ENCODE data around the gene GUCA1A.

The GUCA1A gene

DNA sequence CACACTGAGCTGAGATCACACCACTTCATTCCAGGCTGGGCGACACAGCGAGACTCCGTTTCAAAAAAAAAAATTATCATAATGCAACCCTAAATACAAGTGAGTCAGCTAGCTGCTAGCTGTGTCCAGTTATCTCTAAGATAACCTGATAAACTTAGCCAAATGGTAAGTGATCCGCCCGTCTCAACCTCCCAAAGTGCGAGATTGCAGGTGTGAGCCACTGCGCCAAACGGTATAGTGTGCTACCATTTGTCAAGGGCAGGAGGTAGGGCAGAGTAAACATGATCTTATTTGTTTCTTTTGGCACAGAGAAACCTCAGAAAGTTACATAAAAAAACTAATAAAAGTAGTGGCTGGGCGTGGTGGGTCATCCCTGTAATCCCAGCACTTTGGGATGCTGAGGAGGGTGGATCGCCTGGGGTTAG lies 26.0 kb upstream of the GUCA1A start:
- ATAC-seq = no peak
- TF ChIP-seq, protein P1, sequence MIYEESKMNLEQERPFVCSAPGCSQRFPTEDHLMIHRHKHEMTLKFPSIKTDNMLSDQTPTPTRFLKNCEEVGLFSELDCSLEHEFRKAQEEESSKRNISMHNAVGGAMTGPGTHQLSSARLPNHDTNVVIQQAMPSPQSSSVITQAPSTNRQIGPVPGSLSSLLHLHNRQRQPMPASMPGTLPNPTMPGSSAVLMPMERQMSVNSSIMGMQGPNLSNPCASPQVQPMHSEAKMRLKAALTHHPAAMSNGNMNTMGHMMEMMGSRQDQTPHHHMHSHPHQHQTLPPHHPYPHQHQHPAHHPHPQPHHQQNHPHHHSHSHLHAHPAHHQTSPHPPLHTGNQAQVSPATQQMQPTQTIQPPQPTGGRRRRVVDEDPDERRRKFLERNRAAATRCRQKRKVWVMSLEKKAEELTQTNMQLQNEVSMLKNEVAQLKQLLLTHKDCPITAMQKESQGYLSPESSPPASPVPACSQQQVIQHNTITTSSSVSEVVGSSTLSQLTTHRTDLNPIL (CRISPR knock-in tag; IDR thresholded peaks at IDR 0.05; ENCODE audit: low read depth) = no peak
- no peak for TF ChIP-seq SNAI2 (CRISPR knock-in tag; IDR thresholded peaks at IDR 0.05)

GRCh38 chr6:42148058-42148457 lies 25.1 kb upstream of the GUCA1A start:
- TF ChIP-seq ZNF70 (CRISPR knock-in tag; IDR thresholded peaks at IDR 0.05) (no peak), ZNF8 (CRISPR knock-in tag; IDR thresholded peaks at IDR 0.05) (no peak), ZC3H10 (CRISPR knock-in tag; IDR thresholded peaks at IDR 0.05) (no peak), CSDC2 (CRISPR knock-in tag; IDR thresholded peaks at IDR 0.05) (no peak), ZNF565 (CRISPR knock-in tag; conservative IDR thresholded peaks at IDR 0.05; ENCODE audit: low read depth) (no peak), PPARA (CRISPR knock-in tag; IDR thresholded peaks at IDR 0.05; ENCODE audit: borderline replicate concordance) (no peak), TOX (CRISPR knock-in tag; IDR thresholded peaks at IDR 0.05; ENCODE audit: borderline replicate concordance) (no peak), ESRRG (CRISPR knock-in tag; IDR thresholded peaks at IDR 0.05) (no peak), RARB (CRISPR knock-in tag; IDR thresholded peaks at IDR 0.05) (no peak), OSR1 (CRISPR knock-in tag; IDR thresholded peaks at IDR 0.05) (no peak), BACH2 (CRISPR knock-in tag; IDR thresholded peaks at IDR 0.05; ENCODE audit: borderline replicate concordance) (no peak), SNAI2 (CRISPR knock-in tag; IDR thresholded peaks at IDR 0.05) (no peak)
- TF ChIP-seq, protein P2, sequence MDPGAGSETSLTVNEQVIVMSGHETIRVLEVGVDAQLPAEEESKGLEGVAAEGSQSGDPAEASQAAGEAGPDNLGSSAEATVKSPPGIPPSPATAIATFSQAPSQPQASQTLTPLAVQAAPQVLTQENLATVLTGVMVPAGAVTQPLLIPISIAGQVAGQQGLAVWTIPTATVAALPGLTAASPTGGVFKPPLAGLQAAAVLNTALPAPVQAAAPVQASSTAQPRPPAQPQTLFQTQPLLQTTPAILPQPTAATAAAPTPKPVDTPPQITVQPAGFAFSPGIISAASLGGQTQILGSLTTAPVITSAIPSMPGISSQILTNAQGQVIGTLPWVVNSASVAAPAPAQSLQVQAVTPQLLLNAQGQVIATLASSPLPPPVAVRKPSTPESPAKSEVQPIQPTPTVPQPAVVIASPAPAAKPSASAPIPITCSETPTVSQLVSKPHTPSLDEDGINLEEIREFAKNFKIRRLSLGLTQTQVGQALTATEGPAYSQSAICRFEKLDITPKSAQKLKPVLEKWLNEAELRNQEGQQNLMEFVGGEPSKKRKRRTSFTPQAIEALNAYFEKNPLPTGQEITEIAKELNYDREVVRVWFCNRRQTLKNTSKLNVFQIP (CRISPR knock-in tag; IDR thresholded peaks at IDR 0.05; ENCODE audit: borderline replicate concordance, low read depth) = no peak
- ATAC-seq = no peak

DNA sequence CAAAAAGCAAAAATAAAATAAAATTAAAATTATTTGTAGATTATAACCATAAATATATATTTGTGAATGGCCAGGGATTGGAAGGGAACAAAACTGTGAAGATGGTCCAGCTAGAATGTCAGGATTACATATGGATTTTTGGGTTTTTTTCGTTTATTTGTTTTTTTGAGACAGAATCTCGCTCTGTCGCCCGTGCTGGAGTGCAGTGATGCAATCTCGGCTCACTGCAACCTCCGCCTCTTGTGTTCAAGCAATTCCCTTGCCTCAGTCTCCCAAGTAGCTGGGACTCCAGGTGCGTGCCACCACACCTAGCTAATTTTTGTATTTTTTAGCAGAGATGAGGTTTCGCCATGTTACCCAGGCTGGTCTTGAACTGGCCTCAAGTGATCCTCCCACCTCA lies 22.9 kb upstream of the GUCA1A start:
- TF ChIP-seq, protein P3, sequence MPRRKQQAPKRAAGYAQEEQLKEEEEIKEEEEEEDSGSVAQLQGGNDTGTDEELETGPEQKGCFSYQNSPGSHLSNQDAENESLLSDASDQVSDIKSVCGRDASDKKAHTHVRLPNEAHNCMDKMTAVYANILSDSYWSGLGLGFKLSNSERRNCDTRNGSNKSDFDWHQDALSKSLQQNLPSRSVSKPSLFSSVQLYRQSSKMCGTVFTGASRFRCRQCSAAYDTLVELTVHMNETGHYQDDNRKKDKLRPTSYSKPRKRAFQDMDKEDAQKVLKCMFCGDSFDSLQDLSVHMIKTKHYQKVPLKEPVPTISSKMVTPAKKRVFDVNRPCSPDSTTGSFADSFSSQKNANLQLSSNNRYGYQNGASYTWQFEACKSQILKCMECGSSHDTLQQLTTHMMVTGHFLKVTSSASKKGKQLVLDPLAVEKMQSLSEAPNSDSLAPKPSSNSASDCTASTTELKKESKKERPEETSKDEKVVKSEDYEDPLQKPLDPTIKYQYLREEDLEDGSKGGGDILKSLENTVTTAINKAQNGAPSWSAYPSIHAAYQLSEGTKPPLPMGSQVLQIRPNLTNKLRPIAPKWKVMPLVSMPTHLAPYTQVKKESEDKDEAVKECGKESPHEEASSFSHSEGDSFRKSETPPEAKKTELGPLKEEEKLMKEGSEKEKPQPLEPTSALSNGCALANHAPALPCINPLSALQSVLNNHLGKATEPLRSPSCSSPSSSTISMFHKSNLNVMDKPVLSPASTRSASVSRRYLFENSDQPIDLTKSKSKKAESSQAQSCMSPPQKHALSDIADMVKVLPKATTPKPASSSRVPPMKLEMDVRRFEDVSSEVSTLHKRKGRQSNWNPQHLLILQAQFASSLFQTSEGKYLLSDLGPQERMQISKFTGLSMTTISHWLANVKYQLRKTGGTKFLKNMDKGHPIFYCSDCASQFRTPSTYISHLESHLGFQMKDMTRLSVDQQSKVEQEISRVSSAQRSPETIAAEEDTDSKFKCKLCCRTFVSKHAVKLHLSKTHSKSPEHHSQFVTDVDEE (CRISPR knock-in tag; IDR thresholded peaks at IDR 0.05) = no peak
- no peak for TF ChIP-seq ISL1 (CRISPR knock-in tag; IDR thresholded peaks at IDR 0.05)
- no peak for TF ChIP-seq ESRRG (CRISPR knock-in tag; IDR thresholded peaks at IDR 0.05)
- no peak for TF ChIP-seq RARB (CRISPR knock-in tag; IDR thresholded peaks at IDR 0.05)
- no peak for TF ChIP-seq TOX (CRISPR knock-in tag; IDR thresholded peaks at IDR 0.05; ENCODE audit: borderline replicate concordance)
- no peak for TF ChIP-seq ZC3H10 (CRISPR knock-in tag; IDR thresholded peaks at IDR 0.05)
- no peak for TF ChIP-seq ZFP3 (CRISPR knock-in tag; IDR thresholded peaks at IDR 0.05)
- no peak for TF ChIP-seq PATZ1 (CRISPR knock-in tag; IDR thresholded peaks at IDR 0.05; ENCODE audit: borderline replicate concordance)
- TF ChIP-seq, protein P1 (CRISPR knock-in tag; IDR thresholded peaks at IDR 0.05; ENCODE audit: low read depth) = no peak
- no peak for ATAC-seq

GRCh38 chr6:42152024-42152423 lies 21.1 kb upstream of the GUCA1A start:
- no peak for ATAC-seq
- TF ChIP-seq PATZ1 (CRISPR knock-in tag; IDR thresholded peaks at IDR 0.05; ENCODE audit: borderline replicate concordance) = no peak
- TF ChIP-seq ESRRG (CRISPR knock-in tag; IDR thresholded peaks at IDR 0.05) = no peak
- TF ChIP-seq RARB (CRISPR knock-in tag; IDR thresholded peaks at IDR 0.05) = no peak
- TF ChIP-seq SNAI2 (CRISPR knock-in tag; IDR thresholded peaks at IDR 0.05) = no peak
- no peak for TF ChIP-seq ZFP30 (CRISPR knock-in tag; IDR thresholded peaks at IDR 0.05)
- no peak for TF ChIP-seq TOX (CRISPR knock-in tag; IDR thresholded peaks at IDR 0.05; ENCODE audit: borderline replicate concordance)
- TF ChIP-seq ISL1 (CRISPR knock-in tag; IDR thresholded peaks at IDR 0.05) = no peak
- no peak for TF ChIP-seq ZNF565 (CRISPR knock-in tag; conservative IDR thresholded peaks at IDR 0.05; ENCODE audit: low read depth)
- no peak for TF ChIP-seq TCF4 (CRISPR knock-in tag; IDR thresholded peaks at IDR 0.05; ENCODE audit: borderline replicate concordance)
- no peak for TF ChIP-seq ZC3H10 (CRISPR knock-in tag; IDR thresholded peaks at IDR 0.05)
- TF ChIP-seq, protein P3 (CRISPR knock-in tag; IDR thresholded peaks at IDR 0.05) = no peak
- no peak for TF ChIP-seq ARNTL (CRISPR knock-in tag; IDR thresholded peaks at IDR 0.05; ENCODE audit: borderline replicate concordance, low read depth)

All from SK-N-SH treated with all-trans-retinoic acid at 6 μM for 48 hours (cell line).